Suppressor macrophage treated with lipopolysaccharide for 4 hours (primary cell): ENCODE data around the gene RNF32.
A peak's percentile ranks its signal among the peaks of the same experiment; 100 is the strongest.
"Not testable (repeated sequence)": the region's sequence is repeated elsewhere in the genome, so short reads cannot be mapped to it uniquely, and the experiment has no call there.

Experiments
- DNase-seq: peaks from one replicate; pipeline ENCODE4 v3.0.0-alpha.2; 2020

The RNF32 gene

GRCh38 chr7:156642306-156643045 is 1.9 kb downstream of the RNF32 start:
- DNase-seq = no peak

GRCh38 chr7:156647330-156647729 is 6.8 kb downstream of the RNF32 start:
- DNase-seq = not testable (repeated sequence)

GRCh38 chr7:156650042-156650441 is 9.5 kb downstream of the RNF32 start:
- DNase-seq = peak; percentile 2

- DNase-seq = no peak
Observed at GRCh38 chr7:156651474-156651873, 10.9 kb downstream of the RNF32 start.

- no peak for DNase-seq
Observed at GRCh38 chr7:156652886-156653568, 12.5 kb downstream of the RNF32 start.

GRCh38 chr7:156654511-156655234 is 14.1 kb downstream of the RNF32 start:
- DNase-seq = no peak

- DNase-seq = no peak
Observed at GRCh38 chr7:156655251-156655650, 14.7 kb downstream of the RNF32 start.

GRCh38 chr7:156655983-156656382 is 15.4 kb downstream of the RNF32 start:
- no peak for DNase-seq

- no peak for DNase-seq
Observed at GRCh38 chr7:156656598-156656997, 16.0 kb downstream of the RNF32 start.

- no peak for DNase-seq
Observed at GRCh38 chr7:156657681-156658080, 17.1 kb downstream of the RNF32 start.

GRCh38 chr7:156659203-156659602 is 18.6 kb downstream of the RNF32 start:
- DNase-seq = no peak

GRCh38 chr7:156659961-156660360 is 19.4 kb downstream of the RNF32 start:
- no peak for DNase-seq

- no peak for DNase-seq
Observed at GRCh38 chr7:156661637-156662036, 21.1 kb downstream of the RNF32 start.

- DNase-seq = no peak
Observed at GRCh38 chr7:156662277-156662676, 21.7 kb downstream of the RNF32 start.

- DNase-seq = no peak
Observed at GRCh38 chr7:156665101-156665500, 24.5 kb downstream of the RNF32 start.

- DNase-seq = no peak
Observed at GRCh38 chr7:156666368-156667109, 26.0 kb downstream of the RNF32 start.

- DNase-seq = no peak
Observed at GRCh38 chr7:156667110-156667426, 26.5 kb downstream of the RNF32 start.

GRCh38 chr7:156668130-156668741 is 27.7 kb downstream of the RNF32 start:
- no peak for DNase-seq

GRCh38 chr7:156669035-156669828 is 28.7 kb downstream of the RNF32 start:
- DNase-seq = no peak

GRCh38 chr7:156673454-156673853 is 32.9 kb downstream of the RNF32 start:
- DNase-seq = no peak

- DNase-seq = no peak
Observed at GRCh38 chr7:156673902-156674301, 33.3 kb downstream of the RNF32 start.

- DNase-seq = no peak
Observed at GRCh38 chr7:156675721-156676120, 35.1 kb downstream of the RNF32 start.
